OCI-LY7 (cell line): Measurements from ENCODE around the gene PLPPR1. TPM values are rescaled to one million over a fixed set of nuclear protein-coding genes. Genes with fewer than 3 reads are reported as not detected.

Experiments used
- BruUV-seq: library from RNA; stranded (reverse); fragments of 400-500 nt; replicated peaks from 2 replicates; lab custom pipeline; 2021; lab: Mats Ljungman, UMichigan
- CTCF ChIA-PET: fragments of 300-600 bp; sonication (Branson Sonifier 250); formaldehyde crosslinking; loops from one replicate; lab custom pipeline; 2022; ENCODE audit warnings: antibody characterized with exemption; ENCODE audit not compliant: unreplicated experiment; lab: Charles Lee
- POLR2A ChIA-PET: fragments of 300-600 bp; sonication (Branson Sonifier 250); formaldehyde crosslinking; loops from one replicate; lab custom pipeline; 2022; ENCODE audit warnings: antibody characterized with exemption; lab: Charles Lee
- DNase-seq: peaks from one replicate; pipeline ENCODE4 v3.0.0-alpha.2; 2015; ENCODE audit warnings: low spot score
- H2AFZ ChIP-seq: fragments of 200-600 bp; sonication (generic), shearing (Covaris generic); 2 replicates; pipeline ENCODE4 v1.6.1; 2014; ENCODE audit warnings: mild to moderate bottlenecking, antibody characterized with exemption, low read length, moderate library complexity
- H3K27ac ChIP-seq: fragments of 200-600 bp; sonication (generic); 2 replicates; pipeline ENCODE4 v1.5.1; 2014; ENCODE audit warnings: mixed run types, low read depth, mild to moderate bottlenecking, moderate library complexity, low read length, inconsistent platforms; ENCODE audit not compliant: poor library complexity, severe bottlenecking
- H3K36me3 ChIP-seq: fragments of 200-600 bp; sonication (generic); 2 replicates; pipeline ENCODE4 v1.6.1; 2014; ENCODE audit warnings: mild to moderate bottlenecking, antibody characterized with exemption, low read length, moderate library complexity, mixed read lengths; ENCODE audit not compliant: insufficient read depth
- H3K4me1 ChIP-seq: fragments of 200-600 bp; sonication (generic); 2 replicates; pipeline ENCODE4 v1.5.1; 2014; ENCODE audit warnings: mild to moderate bottlenecking, low read length; ENCODE audit not compliant: insufficient read depth, poor library complexity, severe bottlenecking
- H3K4me2 ChIP-seq: fragments of 200-600 bp; sonication (generic); 2 replicates; pipeline ENCODE4 v1.6.1; 2014; ENCODE audit warnings: mild to moderate bottlenecking, low read length
- H3K4me3 ChIP-seq: fragments of 200-600 bp; sonication (generic); 2 replicates; pipeline ENCODE4 v1.5.1; 2014; ENCODE audit warnings: mild to moderate bottlenecking, low read depth, low read length; ENCODE audit not compliant: poor library complexity, severe bottlenecking
- H3K79me2 ChIP-seq: fragments of 200-600 bp; sonication (generic); 2 replicates; pipeline ENCODE4 v1.6.1; 2016; ENCODE audit warnings: low read depth, mild to moderate bottlenecking, low read length, moderate library complexity, mixed read lengths; ENCODE audit not compliant: insufficient read depth
- H3K9me2 ChIP-seq: fragments of 200-600 bp; sonication (generic); 2 replicates; pipeline ENCODE4 v1.6.1; 2016; ENCODE audit warnings: mild to moderate bottlenecking, low read length, mixed read lengths; ENCODE audit not compliant: insufficient read depth
- H3K9me3 ChIP-seq: fragments of 200-600 bp; sonication (generic); 2 replicates; pipeline ENCODE4 v1.6.1; 2014; ENCODE audit warnings: mild to moderate bottlenecking, mixed run types, low read length, mixed read lengths
- H4K20me1 ChIP-seq: fragments of 200-600 bp; sonication (generic); 2 replicates; pipeline ENCODE4 v1.6.1; 2014; ENCODE audit warnings: mild to moderate bottlenecking, antibody characterized with exemption, low read length, moderate library complexity, mixed read lengths; ENCODE audit not compliant: insufficient read depth
- CTCF ChIP-seq: fragments of 200-600 bp; sonication (generic); conservative IDR thresholded peaks from 2 replicates; pipeline ENCODE4 v1.5.1; 2014; ENCODE audit warnings: mild to moderate bottlenecking, antibody characterized with exemption, low read length, moderate library complexity, mixed read lengths
- EZH2phosphoT487 ChIP-seq: fragments of 200-600 bp; sonication (generic); IDR thresholded peaks from 2 replicates; pipeline ENCODE4 v1.6.1; 2018; ENCODE audit warnings: low read depth, borderline replicate concordance, mild to moderate bottlenecking, mixed run types, antibody characterized with exemption, low read length, moderate library complexity, mixed read lengths
- intact Hi-C: fragments of 100-400 bp; cut with micrococcal nuclease; formaldehyde crosslinking; loops from one replicate; pipeline ENCODE4 v1.10.0; 2022; ENCODE audit not compliant: unreplicated experiment
- total RNA-seq, 2 experiments: library from RNA; depleted of rRNA in 1 of 2; stranded (reverse); fragments of >200 nt in 1 of 2; shearing (Covaris generic) in 1 of 2; gene quantifications; 2 replicates each; pipeline ENCODE4 v1.2.3, GENCODE V29; 2014 to 2022

The PLPPR1 gene
- total RNA-seq, 2 experiments from 2014 or later, result not detected

- BruUV-seq, result no TSS peak
- POLR2A ChIA-PET, result no interaction called here
- TF ChIP-seq EZH2phosphoT487 (no peak), CTCF (no peak)
These were observed 35.7 kb downstream of the PLPPR1 start for GRCh38 chr9:101064206-101064605.

GRCh38 chr9:101065930-101066329 lies 37.4 kb downstream of the PLPPR1 start:
- Histone ChIP-seq H2AFZ (no peak overlapping the region), H3K4me2 (no peak overlapping the region), H3K27ac (no peak overlapping the region), H3K4me1 (no peaks in the 10 kb centered on the region), H4K20me1 (no peaks in the 10 kb centered on the region), H3K9me2 (no peaks in the 10 kb centered on the region), H3K36me3 (no peaks in the 10 kb centered on the region), H3K79me2 (no peaks in the 10 kb centered on the region), H3K9me3 (no peaks in the 10 kb centered on the region), H3K4me3 (no peak overlapping the region)
- no TSS peak for BruUV-seq
- intact Hi-C loops, result no loop called here
- ChIA-PET CTCF (no interaction called here), POLR2A (no interaction called here)
- TF ChIP-seq EZH2phosphoT487 (no peak), CTCF (no peak)
- DNase-seq, result no peak

More at GRCh38 chr9:101064206-101064605, 35.7 kb downstream of the PLPPR1 start:
- Histone ChIP-seq H3K4me3 (no peak overlapping the region), H3K27ac (no peak overlapping the region), H4K20me1 (no peaks in the 10 kb centered on the region), H3K79me2 (no peaks in the 10 kb centered on the region), H3K9me2 (no peaks in the 10 kb centered on the region), H3K4me1 (no peaks in the 10 kb centered on the region), H2AFZ (no peak overlapping the region), H3K9me3 (no peaks in the 10 kb centered on the region), H3K4me2 (no peak overlapping the region), H3K36me3 (no peaks in the 10 kb centered on the region)
- no peak for DNase-seq
- intact Hi-C loops, result no loop called here
- CTCF ChIA-PET, result no interaction called here

GRCh38 chr9:101068696-101069095 lies 40.2 kb downstream of the PLPPR1 start:
- H3K9me3 ChIP-seq, result no peaks in the 10 kb centered on the region
- intact Hi-C loops, result no loop called here
- no peak for TF ChIP-seq CTCF
- no peak for TF ChIP-seq EZH2phosphoT487
- no peak overlapping the region for H3K27ac ChIP-seq
- no peaks in the 10 kb centered on the region for H4K20me1 ChIP-seq
- H3K4me2 ChIP-seq, result no peak overlapping the region
- H3K79me2 ChIP-seq, result no peaks in the 10 kb centered on the region
- no peak overlapping the region for H3K4me3 ChIP-seq
- no peaks in the 10 kb centered on the region for H3K4me1 ChIP-seq
- H3K9me2 ChIP-seq, result no peaks in the 10 kb centered on the region
- ChIA-PET CTCF (no interaction called here), POLR2A (no interaction called here)
- no TSS peak for BruUV-seq
- H3K36me3 ChIP-seq, result no peaks in the 10 kb centered on the region
- H2AFZ ChIP-seq, result no peak overlapping the region
- no peak for DNase-seq
